Neuronal stem cell (in vitro differentiated cells): Measurements from ENCODE around the gene TNNI3.

Source experiments
- DNase-seq: peaks from one replicate; pipeline ENCODE4 v3.0.0-alpha.2; 2013; ENCODE audit warnings: low spot score
- H2AFZ ChIP-seq: one replicate; pipeline ENCODE4 v1.6.1; 2013; ENCODE audit warnings: mild to moderate bottlenecking, low read length, inconsistent platforms
- H2AK5ac ChIP-seq: 2 replicates; pipeline ENCODE4 v1.6.1; 2013; ENCODE audit warnings: low read depth, mild to moderate bottlenecking, inconsistent platforms, low read length, moderate library complexity, mixed read lengths
- H2BK120ac ChIP-seq: 2 replicates; pipeline ENCODE4 v1.6.1; 2013; ENCODE audit warnings: low read depth, mild to moderate bottlenecking, inconsistent platforms, low read length, moderate library complexity, mixed read lengths
- H2BK12ac ChIP-seq: one replicate; pipeline ENCODE4 v1.6.1; 2013; ENCODE audit warnings: low read length, inconsistent platforms
- H2BK15ac ChIP-seq: 2 replicates; pipeline ENCODE4 v1.6.1; 2013; ENCODE audit warnings: mild to moderate bottlenecking, low read length, inconsistent platforms, mixed read lengths
- H2BK5ac ChIP-seq: one replicate; pipeline ENCODE4 v1.6.1; 2013; ENCODE audit warnings: inconsistent platforms, mild to moderate bottlenecking, low read length, moderate library complexity
- H3K14ac ChIP-seq: one replicate; pipeline ENCODE4 v1.6.1; 2013; ENCODE audit warnings: low read length, inconsistent platforms
- H3K18ac ChIP-seq: 2 replicates; pipeline ENCODE4 v1.6.1; 2013; ENCODE audit warnings: low read length, inconsistent platforms
- H3K23ac ChIP-seq: 2 replicates; pipeline ENCODE4 v1.6.1; 2013; ENCODE audit warnings: low read depth, mild to moderate bottlenecking, mixed read lengths, low read length, inconsistent platforms; ENCODE audit not compliant: poor library complexity
- H3K27ac ChIP-seq: replicated peaks from 3 replicates; pipeline ENCODE4 v1.5.1; 2013; ENCODE audit warnings: low read length, inconsistent platforms
- H3K27me3 ChIP-seq, 3 experiments: 2 replicates each; pipeline ENCODE4 v1.6.1; 2013; ENCODE audit warnings: low read length in 3 of 3, mild to moderate bottlenecking in 2 of 3, inconsistent platforms in 1 of 3, low read depth in 1 of 3, mixed read lengths in 1 of 3, moderate library complexity in 1 of 3; ENCODE audit not compliant: control insufficient read depth in 3 of 3, insufficient read depth in 3 of 3
- H3K36me3 ChIP-seq, 2 donors: replicated peaks in 1 of 2; 2 replicates each; pipeline ENCODE4 v1.6.1; 2013; ENCODE audit warnings: low read length in 2 of 2; ENCODE audit not compliant: control insufficient read depth in 2 of 2, insufficient read depth in 2 of 2
- H3K4ac ChIP-seq: 2 replicates; pipeline ENCODE4 v1.6.1; 2013; ENCODE audit warnings: inconsistent platforms, mild to moderate bottlenecking, low read length, moderate library complexity
- H3K4me1 ChIP-seq, 2 donors: 1 replicate in 1 of 2; 2 replicates in 1 of 2; pipeline ENCODE4 v1.6.1; 2013; ENCODE audit warnings: low read length in 2 of 2, low read depth in 1 of 2; ENCODE audit not compliant: control insufficient read depth in 2 of 2, insufficient read depth in 1 of 2
- H3K4me2 ChIP-seq: one replicate; pipeline ENCODE4 v1.6.1; 2013; ENCODE audit warnings: mild to moderate bottlenecking, low read length, inconsistent platforms; ENCODE audit not compliant: insufficient read depth, poor library complexity, severe bottlenecking
- H3K4me3 ChIP-seq, 2 donors: 2 replicates each; pipeline ENCODE4 v1.5.1; 2013; ENCODE audit warnings: low read length in 2 of 2, mild to moderate bottlenecking in 2 of 2, inconsistent platforms in 1 of 2, moderate library complexity in 1 of 2
- H3K79me1 ChIP-seq: one replicate; pipeline ENCODE4 v1.6.1; 2013; ENCODE audit warnings: low read depth, mild to moderate bottlenecking, inconsistent platforms, low read length, moderate library complexity
- H3K9ac ChIP-seq: one replicate; pipeline ENCODE4 v1.6.1; 2013; ENCODE audit warnings: mild to moderate bottlenecking, low read depth, low read length, inconsistent platforms; ENCODE audit not compliant: poor library complexity
- H3K9me3 ChIP-seq, 2 donors: replicated peaks in 1 of 2; 2 replicates each; pipeline versions ENCODE3 to v1.6.1; 2013; ENCODE audit warnings: low read length in 2 of 2, mild to moderate bottlenecking in 2 of 2, inconsistent platforms in 1 of 2, low read depth in 1 of 2, mixed read lengths in 1 of 2, moderate library complexity in 1 of 2; ENCODE audit not compliant: control insufficient read depth in 2 of 2, insufficient read depth in 1 of 2
- H4K8ac ChIP-seq: one replicate; pipeline ENCODE4 v1.6.1; 2013; ENCODE audit warnings: low read depth, mild to moderate bottlenecking, inconsistent platforms, low read length, moderate library complexity
- H4K91ac ChIP-seq: one replicate; pipeline ENCODE4 v1.6.1; 2013; ENCODE audit warnings: low read length, low read depth, mild to moderate bottlenecking, inconsistent platforms; ENCODE audit not compliant: poor library complexity
- WGBS, 2 donors: extraction: QIAGEN DNeasy Blood & Tissue Kit; methylation state at CpG; one replicate each; pipeline ENCODE4 v1.1.7; 2013; ENCODE audit warnings: missing lambda C conversion rate in 2 of 2, mixed read lengths in 1 of 2; ENCODE audit not compliant: insufficient read length in 2 of 2, insufficient replicate concordance in 1 of 2; ENCODE audit errors: extremely low coverage in 2 of 2; 5-methylcytosine and 5-hydroxymethylcytosine counted together

The TNNI3 gene

GRCh38 chr19:55133639-55134444 is 23.7 kb downstream of the TNNI3 start:
- Histone ChIP-seq H2BK15ac (peak overlapping the region; percentile 89), H4K8ac (no peak overlapping the region), H4K91ac (no peak overlapping the region), H3K4me1 (peaks cover 7 to 11% of the 10 kb centered on the region in 2 donors), H2AFZ (peak overlapping the region; percentile 81), H3K79me1 (no peaks in the 10 kb centered on the region), H2BK5ac (peak overlapping the region; percentile 66), H3K9me3 (no peaks in the 10 kb centered on the region), H3K27me3 (peaks cover 0 to 17% (median 0%) of the 10 kb centered on the region in 3 experiments), H2BK120ac (no peak overlapping the region), H3K27ac (no peak overlapping the region), H3K36me3 (peaks cover 0 to 2% of the 10 kb centered on the region in 2 donors), H3K23ac (no peak overlapping the region), H3K9ac (peak overlapping the region; percentile 70), H2BK12ac (peak overlapping the region; percentile 84), H3K4me2 (peak overlapping the region; percentile 2), H2AK5ac (peak overlapping the region; percentile 88), H3K18ac (peak overlapping the region; percentile 90), H3K14ac (peak overlapping the region; percentile 21), H3K4ac (peak overlapping the region; percentile 23), H3K4me3 (no peak overlapping the region)
- no CpG with 5 or more reads among the region's 25 CpGs for WGBS, 2 donors
- no peak for DNase-seq

GRCh38 chr19:55132453-55133129 is 24.9 kb downstream of the TNNI3 start:
- H3K9ac ChIP-seq = no peak overlapping the region
- H3K4me3 ChIP-seq = no peak overlapping the region
- no peak overlapping the region for H4K8ac ChIP-seq
- H2AK5ac ChIP-seq = peak overlapping the region; percentile 52
- no peak overlapping the region for H3K18ac ChIP-seq
- H3K36me3 ChIP-seq = peaks cover 0 to 2% of the 10 kb centered on the region in 2 donors
- H2BK15ac ChIP-seq = no peak overlapping the region
- H2AFZ ChIP-seq = peak overlapping the region; percentile 17
- no peak overlapping the region for H2BK120ac ChIP-seq
- H4K91ac ChIP-seq = no peak overlapping the region
- H2BK5ac ChIP-seq = no peak overlapping the region
- H3K14ac ChIP-seq = no peak overlapping the region
- peaks cover 0 to 14% (median 0%) of the 10 kb centered on the region in 3 experiments for H3K27me3 ChIP-seq
- DNase-seq = no peak
- H3K79me1 ChIP-seq = no peaks in the 10 kb centered on the region
- no peak overlapping the region for H3K27ac ChIP-seq
- peaks cover 7 to 11% of the 10 kb centered on the region in 2 donors for H3K4me1 ChIP-seq
- no peak overlapping the region for H3K4ac ChIP-seq
- no peak overlapping the region for H3K23ac ChIP-seq
- no peaks in the 10 kb centered on the region for H3K9me3 ChIP-seq
- no peak overlapping the region for H3K4me2 ChIP-seq
- WGBS, 2 donors = no CpG with 5 or more reads among the region's 14 CpGs
- H2BK12ac ChIP-seq = no peak overlapping the region

DNA sequence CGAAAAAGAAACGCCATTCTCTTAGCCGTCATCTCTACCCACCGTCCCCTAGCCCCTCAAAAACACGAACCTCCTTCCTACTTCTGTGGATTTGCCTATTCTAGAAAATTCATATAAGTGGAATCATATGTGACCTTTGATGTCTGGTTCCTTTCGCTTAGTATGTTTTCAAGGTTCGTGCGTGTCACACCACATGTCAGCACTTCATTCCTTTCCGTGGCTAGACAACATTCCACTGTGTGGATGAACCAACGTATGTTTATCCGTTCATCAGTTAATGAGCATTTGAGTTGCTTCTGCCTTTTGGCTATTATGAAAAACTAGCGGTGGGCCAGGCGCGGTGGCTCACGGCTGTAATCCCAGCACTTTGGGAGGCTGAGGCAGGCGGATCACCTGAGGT is 26.1 kb downstream of the TNNI3 start:
- Histone ChIP-seq H2BK12ac (no peak overlapping the region), H2AK5ac (no peak overlapping the region), H3K36me3 (peaks cover 0 to 2% of the 10 kb centered on the region in 2 donors), H3K9me3 (no peaks in the 10 kb centered on the region), H3K14ac (no peak overlapping the region), H3K4me1 (peaks cover 7% of the 10 kb centered on the region in 2 donors), H4K91ac (no peak overlapping the region), H3K18ac (no peak overlapping the region), H3K79me1 (no peaks in the 10 kb centered on the region), H2BK120ac (no peak overlapping the region), H3K4me3 (no peak overlapping the region), H2AFZ (no peak overlapping the region), H4K8ac (no peak overlapping the region), H3K9ac (no peak overlapping the region), H3K4me2 (no peak overlapping the region), H3K27ac (no peak overlapping the region), H3K27me3 (peaks cover 0 to 14% (median 0%) of the 10 kb centered on the region in 3 experiments), H3K4ac (no peak overlapping the region), H3K23ac (no peak overlapping the region), H2BK15ac (no peak overlapping the region), H2BK5ac (no peak overlapping the region)
- DNase-seq = no peak
- WGBS, 2 donors = no CpG with 5 or more reads among the region's 16 CpGs

- DNase-seq = no peak
- no peak overlapping the region for H2AK5ac ChIP-seq
- no peak overlapping the region for H2BK5ac ChIP-seq
- H2BK15ac ChIP-seq = no peak overlapping the region
- peak overlapping the region in 1 of 2 donors; percentile 83 for H3K4me3 ChIP-seq
- H3K9me3 ChIP-seq = no peaks in the 10 kb centered on the region
- H4K91ac ChIP-seq = no peak overlapping the region
- H2AFZ ChIP-seq = peak overlapping the region; percentile 93
- H3K18ac ChIP-seq = peak overlapping the region; percentile 55
- no peak overlapping the region for H3K14ac ChIP-seq
- no peak overlapping the region for H4K8ac ChIP-seq
- no peak overlapping the region for H2BK12ac ChIP-seq
- H3K36me3 ChIP-seq = no peaks in the 10 kb centered on the region
- H3K9ac ChIP-seq = no peak overlapping the region
- no peak overlapping the region for H2BK120ac ChIP-seq
- WGBS, 2 donors = no CpG with 5 or more reads among the region's 14 CpGs
- H3K79me1 ChIP-seq = peaks cover 17% of the 10 kb centered on the region
- H3K27me3 ChIP-seq = peaks cover 0 to 21% (median 0%) of the 10 kb centered on the region in 3 experiments
- no peak overlapping the region for H3K27ac ChIP-seq
- peak overlapping the region; percentile 59 for H3K4me2 ChIP-seq
- H3K23ac ChIP-seq = no peak overlapping the region
- no peak overlapping the region for H3K4ac ChIP-seq
- peaks cover 22 to 23% of the 10 kb centered on the region in 2 donors for H3K4me1 ChIP-seq
These were observed 38.5 kb downstream of the TNNI3 start for GRCh38 chr19:55119053-55119452.
